ENCODE data around the gene NKIRAS2. TPM values are rescaled to one million over a fixed set of nuclear protein-coding genes. Genes with fewer than 3 reads are reported as not detected.

The NKIRAS2 gene
- total RNA-seq, 1 donor from 2014 or later = 28.7 TPM

DNA sequence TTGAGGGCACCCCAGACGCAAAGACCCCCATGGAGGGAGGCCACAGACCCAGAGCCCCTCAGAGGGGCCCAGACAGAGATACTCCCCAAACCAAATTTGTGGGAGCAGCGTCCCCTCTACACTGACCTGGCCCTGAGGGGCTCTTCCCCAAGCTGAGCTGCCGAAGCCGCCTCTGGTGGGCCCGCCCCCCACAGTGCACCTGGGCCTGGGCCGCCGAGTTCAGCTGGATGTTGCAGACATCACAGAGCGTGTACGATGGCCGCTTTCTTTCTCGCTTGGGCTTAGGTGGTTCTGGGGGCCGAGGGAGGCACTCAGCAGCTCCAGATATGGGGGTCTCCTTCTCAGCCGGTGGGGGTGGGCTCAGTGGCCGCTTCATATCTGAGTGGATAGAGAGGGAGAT is 42.8 kb downstream of the NKIRAS2 start:
- no peaks in the 10 kb centered on the region for H3K27me3 ChIP-seq
- H3K4me3 ChIP-seq = no peak overlapping the region
- no peaks in the 10 kb centered on the region for H3K9me3 ChIP-seq
- intact Hi-C loops (cut with DNase I) = no loop called here
- H3K27ac ChIP-seq = no peak overlapping the region
- no peak for DNase-seq (ENCODE audit: extremely low spot score in 2 of 2)
- H3K36me3 ChIP-seq = no peaks in the 10 kb centered on the region
- TF ChIP-seq POLR2AphosphoS5 (IDR thresholded peaks at IDR 0.05; ENCODE audit: insufficient read depth in 1 of 2, low read depth in 1 of 2) (no peak), POLR2A (IDR thresholded peaks at IDR 0.05) (no peak)
- TF ChIP-seq, protein P1, sequence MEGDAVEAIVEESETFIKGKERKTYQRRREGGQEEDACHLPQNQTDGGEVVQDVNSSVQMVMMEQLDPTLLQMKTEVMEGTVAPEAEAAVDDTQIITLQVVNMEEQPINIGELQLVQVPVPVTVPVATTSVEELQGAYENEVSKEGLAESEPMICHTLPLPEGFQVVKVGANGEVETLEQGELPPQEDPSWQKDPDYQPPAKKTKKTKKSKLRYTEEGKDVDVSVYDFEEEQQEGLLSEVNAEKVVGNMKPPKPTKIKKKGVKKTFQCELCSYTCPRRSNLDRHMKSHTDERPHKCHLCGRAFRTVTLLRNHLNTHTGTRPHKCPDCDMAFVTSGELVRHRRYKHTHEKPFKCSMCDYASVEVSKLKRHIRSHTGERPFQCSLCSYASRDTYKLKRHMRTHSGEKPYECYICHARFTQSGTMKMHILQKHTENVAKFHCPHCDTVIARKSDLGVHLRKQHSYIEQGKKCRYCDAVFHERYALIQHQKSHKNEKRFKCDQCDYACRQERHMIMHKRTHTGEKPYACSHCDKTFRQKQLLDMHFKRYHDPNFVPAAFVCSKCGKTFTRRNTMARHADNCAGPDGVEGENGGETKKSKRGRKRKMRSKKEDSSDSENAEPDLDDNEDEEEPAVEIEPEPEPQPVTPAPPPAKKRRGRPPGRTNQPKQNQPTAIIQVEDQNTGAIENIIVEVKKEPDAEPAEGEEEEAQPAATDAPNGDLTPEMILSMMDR (IDR thresholded peaks at IDR 0.05) = no peak
- no peaks in the 10 kb centered on the region for H3K4me1 ChIP-seq

DNA sequence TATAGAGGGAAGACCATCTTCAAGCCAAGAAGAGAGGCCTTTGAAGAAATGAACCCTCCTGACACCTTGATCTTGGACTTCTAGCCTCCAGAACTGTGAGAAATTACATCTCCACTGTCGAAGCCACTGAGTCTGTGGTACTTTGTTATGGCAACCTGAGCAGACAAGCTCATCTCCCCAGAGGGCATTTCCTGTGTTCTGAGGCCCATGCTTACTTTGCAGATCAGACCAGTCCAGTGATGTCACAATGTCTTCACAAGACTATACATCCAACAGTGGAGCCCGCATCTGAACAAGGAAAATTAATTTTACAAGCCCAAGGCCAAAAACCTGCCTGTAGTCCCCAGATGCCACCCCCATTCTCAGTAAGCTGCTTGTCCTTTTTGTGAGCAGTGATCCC is 45.3 kb downstream of the NKIRAS2 start:
- intact Hi-C loops (cut with DNase I) = loop anchor here (5.0 kb wide), 1 partner anchor 47 kb away; the partner anchor contains the start of gene DHX58
- no peak for DNase-seq (ENCODE audit: extremely low spot score in 2 of 2)
- Histone ChIP-seq H3K27me3 (no peaks in the 10 kb centered on the region), H3K9me3 (no peaks in the 10 kb centered on the region), H3K27ac (no peak overlapping the region), H3K4me3 (no peak overlapping the region), H3K36me3 (no peaks in the 10 kb centered on the region), H3K4me1 (peaks cover 7% of the 10 kb centered on the region)
- TF ChIP-seq POLR2A (IDR thresholded peaks at IDR 0.05) = no peak
- TF ChIP-seq, protein P1 (IDR thresholded peaks at IDR 0.05) = no peak
- no peak for TF ChIP-seq POLR2AphosphoS5 (IDR thresholded peaks at IDR 0.05; ENCODE audit: insufficient read depth in 1 of 2, low read depth in 1 of 2)

DNA sequence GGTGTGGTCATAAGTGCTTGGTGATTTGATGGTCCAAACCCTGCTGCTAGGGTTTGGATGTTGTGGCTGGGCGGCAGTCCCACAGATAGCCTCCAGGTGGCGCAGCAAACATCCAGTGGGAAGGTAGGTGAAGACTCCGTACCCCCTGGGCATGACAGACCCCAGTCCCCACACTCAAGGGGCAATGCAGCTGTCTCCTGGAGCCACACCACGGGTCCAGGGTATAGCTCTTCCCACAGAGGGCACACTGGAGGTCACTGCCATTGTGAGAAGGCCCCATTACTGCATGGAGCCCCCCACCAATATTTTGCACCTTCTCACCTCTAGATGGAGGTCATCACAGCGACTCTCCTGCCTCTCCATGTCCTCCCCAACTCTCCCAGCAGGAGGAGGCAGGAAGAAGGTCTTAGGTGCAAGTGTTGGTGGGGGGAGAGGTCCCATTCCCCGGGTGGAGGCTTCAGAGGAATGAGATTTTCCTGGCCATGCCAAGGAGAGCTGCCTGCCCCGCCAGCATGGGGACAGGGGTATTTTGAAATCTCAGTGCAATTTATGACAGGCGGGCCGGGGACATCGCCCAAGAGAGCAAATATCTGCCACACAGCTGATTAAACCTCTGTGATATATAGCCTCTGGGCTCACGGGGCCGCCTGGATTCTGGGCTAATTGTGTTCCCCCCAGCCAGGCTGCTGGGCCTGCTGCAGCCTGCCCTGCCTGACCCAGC is 47.6 kb downstream of the NKIRAS2 start:
- no peak for DNase-seq (ENCODE audit: extremely low spot score in 2 of 2)
- TF ChIP-seq POLR2A (IDR thresholded peaks at IDR 0.05) = no peak
- TF ChIP-seq POLR2AphosphoS5 (IDR thresholded peaks at IDR 0.05; ENCODE audit: insufficient read depth in 1 of 2, low read depth in 1 of 2) = peak in 1 of 2 donors; percentile 10
- TF ChIP-seq, protein P1 (IDR thresholded peaks at IDR 0.05) = peak; percentile 77 to 85 (median 79)
- Histone ChIP-seq H3K9me3 (no peaks in the 10 kb centered on the region), H3K36me3 (no peaks in the 10 kb centered on the region), H3K4me1 (peaks cover 18% of the 10 kb centered on the region), H3K4me3 (no peak overlapping the region), H3K27me3 (peaks cover 5% of the 10 kb centered on the region), H3K27ac (no peak overlapping the region)
- intact Hi-C loops (cut with DNase I) = loop anchor here (5.0 kb wide), 1 partner anchor 45 kb away; the partner anchor contains the start of gene DHX58

DNA sequence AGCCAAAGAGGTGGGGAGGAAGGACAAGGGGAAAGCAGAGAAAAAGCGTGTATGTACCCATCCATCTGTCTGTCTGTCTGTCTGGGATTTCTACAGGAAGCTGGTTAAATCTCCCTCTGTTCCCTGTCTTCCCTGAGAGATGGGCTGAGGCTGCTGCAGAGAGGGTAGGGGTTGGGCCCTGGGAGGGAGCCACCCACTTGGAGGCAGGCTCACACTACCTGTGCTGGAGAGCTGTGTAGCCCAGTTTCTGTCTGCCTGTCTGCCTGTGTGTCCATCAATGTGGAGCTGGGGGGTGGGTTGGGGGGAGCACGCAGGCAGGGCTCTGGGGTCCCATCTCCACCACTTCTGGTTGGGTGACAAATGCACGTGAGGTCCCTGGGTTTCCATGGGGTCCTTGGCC is 49.1 kb downstream of the NKIRAS2 start:
- DNase-seq (ENCODE audit: extremely low spot score in 2 of 2) = no peak
- intact Hi-C loops (cut with DNase I) = loop anchor here (5.0 kb wide), 1 partner anchor 43 kb away; the partner anchor contains the start of gene DHX58
- Histone ChIP-seq H3K36me3 (no peaks in the 10 kb centered on the region), H3K4me1 (peaks cover 20% of the 10 kb centered on the region), H3K4me3 (no peak overlapping the region), H3K27me3 (peaks cover 9% of the 10 kb centered on the region), H3K27ac (no peak overlapping the region), H3K9me3 (no peaks in the 10 kb centered on the region)
- no peak for TF ChIP-seq POLR2AphosphoS5 (IDR thresholded peaks at IDR 0.05; ENCODE audit: insufficient read depth in 1 of 2, low read depth in 1 of 2)
- TF ChIP-seq POLR2A (IDR thresholded peaks at IDR 0.05) = no peak
- TF ChIP-seq, protein P1 (IDR thresholded peaks at IDR 0.05) = no peak

DNA sequence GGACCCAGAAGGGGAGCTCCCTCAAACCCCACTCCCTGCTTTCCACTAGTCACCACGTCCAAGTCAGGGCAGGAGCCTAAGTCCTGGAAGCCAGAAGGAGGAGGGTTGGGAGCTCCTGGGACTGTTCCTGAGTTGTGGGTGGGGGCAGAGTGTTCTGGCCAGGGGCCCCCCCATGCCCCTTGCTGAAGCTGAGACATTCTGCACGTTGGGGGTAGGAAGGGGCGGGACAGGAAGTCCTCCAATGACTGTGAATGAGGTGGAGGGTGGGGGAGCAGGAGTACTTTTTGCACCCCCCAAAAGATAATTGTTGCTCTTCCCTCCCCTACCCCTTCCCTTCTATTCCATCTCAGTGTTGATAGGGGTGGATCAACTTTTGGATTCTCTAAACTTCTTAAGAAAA is 51.9 kb downstream of the NKIRAS2 start:
- H3K27ac ChIP-seq = no peak overlapping the region
- no peaks in the 10 kb centered on the region for H3K9me3 ChIP-seq
- intact Hi-C loops (cut with DNase I) = no loop called here
- peaks cover 20% of the 10 kb centered on the region for H3K4me1 ChIP-seq
- H3K36me3 ChIP-seq = no peaks in the 10 kb centered on the region
- DNase-seq (ENCODE audit: extremely low spot score in 2 of 2) = no peak
- H3K27me3 ChIP-seq = peaks cover 9% of the 10 kb centered on the region
- no peak overlapping the region for H3K4me3 ChIP-seq
- TF ChIP-seq POLR2A (IDR thresholded peaks at IDR 0.05) = no peak
